ENCODE data around the gene IPCEF1. TPM values are rescaled to one million over a fixed set of nuclear protein-coding genes. Genes with fewer than 3 reads are reported as not detected.

The IPCEF1 gene
- total RNA-seq, 1 donor from 2014 or later, result 0.98 TPM

GRCh38 chr6:154117485-154117884, 239.1 kb downstream of the IPCEF1 start:
- ATAC-seq, result no peak
- no peak for DNase-seq (ENCODE audit: low spot score)

GRCh38 chr6:154113392-154113791, 243.2 kb downstream of the IPCEF1 start:
- DNase-seq (ENCODE audit: low spot score) (no peak), ATAC-seq (no peak)

GRCh38 chr6:154112181-154112809, 244.3 kb downstream of the IPCEF1 start:
- no peak for ATAC-seq
- DNase-seq (ENCODE audit: low spot score), result no peak

- no peak for DNase-seq (ENCODE audit: low spot score)
- ATAC-seq, result no peak
These were observed 245.6 kb downstream of the IPCEF1 start for GRCh38 chr6:154111025-154111424.

GRCh38 chr6:154106251-154106650, 250.4 kb downstream of the IPCEF1 start:
- DNase-seq (ENCODE audit: low spot score) (no peak), ATAC-seq (no peak)

Other genes with a start within 250 kb of the IPCEF1 start
- gene CNKSR3, start 153.9 kb upstream of the IPCEF1 start, total RNA-seq, result 42.9 TPM